NCI-H1417 (cell line): Measurements from ENCODE around the gene OLR1.

ENCODE experiments used
- DNase-seq, 3 experiments: peaks; one replicate each; lab custom pipeline; 2025; lab: John Stamatoyannopoulos, UW

OLR1 gene

DNA sequence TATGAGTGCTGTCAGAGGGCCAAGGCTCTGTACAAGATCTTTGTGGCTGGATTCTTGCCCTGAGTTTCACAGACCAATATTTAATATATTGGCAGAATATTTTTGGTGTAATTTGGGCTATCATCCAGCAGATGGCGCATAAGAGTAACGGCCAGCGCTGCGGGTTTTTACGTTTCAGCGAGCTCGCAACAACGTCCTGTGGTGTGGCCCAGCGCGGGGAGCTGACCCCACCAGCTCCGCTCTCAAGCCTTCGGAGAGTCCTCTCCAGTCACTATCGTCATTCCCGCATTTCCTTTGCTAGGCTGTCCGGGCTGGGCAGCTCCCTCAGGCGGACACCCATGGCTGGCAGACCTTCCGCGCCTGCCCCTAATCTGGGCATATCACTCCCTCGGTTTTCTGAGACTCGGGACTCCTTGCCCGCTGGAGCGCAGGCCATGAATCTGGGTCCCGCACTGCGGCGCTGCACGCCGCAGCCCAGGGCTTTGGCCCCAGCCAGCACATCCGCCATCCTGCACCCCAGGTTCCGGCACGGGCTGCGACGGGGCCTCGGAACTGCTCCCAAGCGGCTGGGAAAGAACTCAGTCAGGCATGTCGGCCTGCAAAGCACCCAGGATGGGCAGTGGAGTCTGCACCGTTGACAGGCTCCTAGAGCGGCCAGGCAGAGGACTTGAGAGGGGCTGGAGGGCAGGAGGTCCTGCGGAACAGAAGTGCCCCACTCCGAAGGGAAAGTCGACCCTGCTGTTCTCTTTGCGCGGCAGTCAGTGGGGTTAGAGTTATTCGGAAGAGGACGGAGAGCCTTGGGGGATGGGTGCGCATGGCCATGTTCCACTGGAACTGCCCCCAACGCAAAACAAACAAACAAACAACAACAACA is 18.4 kb downstream of the OLR1 start:
- DNase-seq: peak; percentile 56 to 86 (median 85)

DNA sequence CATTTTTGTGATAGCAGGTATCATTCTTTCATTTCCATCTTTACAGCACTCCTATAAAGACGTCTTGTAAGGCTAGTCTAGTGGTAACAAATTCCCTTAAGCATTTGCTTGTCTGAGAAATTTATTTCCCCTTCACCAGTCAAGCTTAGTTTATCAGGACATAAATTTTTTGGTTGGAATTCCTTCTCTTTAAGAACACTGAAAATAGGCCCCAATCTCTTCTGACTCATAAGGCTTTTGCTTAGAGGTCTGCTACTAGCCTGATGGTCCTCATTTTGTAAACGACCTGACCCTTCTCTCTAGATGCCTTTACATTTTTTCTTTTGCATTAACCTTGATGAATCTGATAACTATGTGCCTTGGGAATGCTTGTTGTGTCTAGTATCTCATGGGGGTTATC is 20.3 kb downstream of the OLR1 start:
- no peak for DNase-seq

DNA sequence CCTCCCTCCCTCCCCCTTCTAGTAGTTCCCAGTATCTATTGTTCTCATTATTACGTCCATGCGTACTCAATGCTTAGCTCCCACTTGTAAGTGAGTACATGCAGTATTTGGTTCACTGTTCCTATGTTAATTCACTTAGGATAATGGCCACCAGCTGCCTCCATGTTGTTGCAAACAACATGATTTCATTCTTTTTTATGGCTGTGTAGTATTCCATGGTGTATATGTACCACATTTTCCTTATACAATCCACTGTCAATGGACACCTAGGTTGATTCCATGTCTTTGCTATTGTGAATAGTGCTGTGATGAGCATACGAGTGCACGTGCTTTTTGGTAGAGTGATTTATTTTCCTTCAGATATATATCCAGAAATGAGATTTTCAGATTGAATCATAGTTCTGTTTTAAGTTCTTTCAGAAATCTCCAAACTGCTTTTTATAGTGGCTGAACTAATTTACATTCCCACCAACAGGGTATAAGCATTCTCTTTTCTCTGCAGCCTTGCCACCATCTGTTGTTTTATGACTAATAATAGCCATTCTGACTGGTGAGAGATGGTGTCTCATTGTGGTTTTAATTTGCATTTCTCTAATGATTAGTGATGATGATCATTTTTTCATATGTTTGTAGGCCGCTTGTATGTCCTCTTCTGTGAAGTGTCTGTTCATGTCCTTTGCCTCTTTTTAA is 24.1 kb downstream of the OLR1 start:
- no peak for DNase-seq

DNA sequence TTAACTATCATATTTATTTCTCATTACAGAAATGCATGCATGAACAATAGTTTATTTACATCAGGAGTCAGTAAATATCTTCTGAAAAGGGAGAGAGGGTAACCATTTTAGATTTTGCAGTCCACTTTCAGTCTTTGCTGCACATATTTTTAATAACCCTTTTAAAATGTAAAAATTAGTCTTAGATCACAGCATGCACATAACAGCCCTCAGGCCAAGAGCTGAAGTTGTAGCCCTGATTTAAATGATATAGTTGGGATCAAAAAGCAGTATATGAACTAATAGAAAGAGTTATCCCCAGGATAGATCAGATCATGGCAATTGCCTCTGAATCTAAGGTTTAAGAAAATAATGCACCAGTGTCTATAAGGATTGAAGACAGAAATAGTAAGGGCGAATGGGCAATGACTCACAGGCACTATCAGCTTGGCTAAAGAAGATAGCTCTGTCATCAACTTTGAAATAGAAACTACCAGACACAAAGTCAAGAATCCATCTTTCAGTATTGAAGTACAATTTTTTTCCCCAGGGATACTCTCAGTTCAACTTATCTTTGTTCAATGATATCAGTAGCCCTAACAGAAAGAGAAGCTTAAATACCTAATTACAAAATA is 28.8 kb downstream of the OLR1 start:
- no peak for DNase-seq

DNA sequence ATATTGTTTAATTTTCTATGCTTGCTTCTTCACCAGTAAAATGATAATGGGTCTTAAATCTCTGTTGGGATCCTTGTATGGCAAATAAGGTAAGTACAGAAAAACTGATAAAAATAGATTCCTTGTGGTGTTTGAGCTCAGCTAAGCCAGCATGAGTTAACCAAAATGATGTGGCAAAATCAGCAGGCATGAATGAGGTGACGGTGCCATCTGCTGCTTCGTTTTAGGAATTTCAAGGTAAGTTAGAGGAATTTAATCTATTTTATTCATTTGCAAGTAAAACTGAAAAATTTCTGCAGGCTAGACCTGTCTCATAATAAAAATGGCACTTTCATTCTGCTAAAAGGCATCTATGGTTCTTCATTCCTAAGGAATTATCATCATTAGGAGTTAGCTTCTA is 31.9 kb downstream of the OLR1 start:
- peak; percentile 25 to 81 (median 29) for DNase-seq

DNA sequence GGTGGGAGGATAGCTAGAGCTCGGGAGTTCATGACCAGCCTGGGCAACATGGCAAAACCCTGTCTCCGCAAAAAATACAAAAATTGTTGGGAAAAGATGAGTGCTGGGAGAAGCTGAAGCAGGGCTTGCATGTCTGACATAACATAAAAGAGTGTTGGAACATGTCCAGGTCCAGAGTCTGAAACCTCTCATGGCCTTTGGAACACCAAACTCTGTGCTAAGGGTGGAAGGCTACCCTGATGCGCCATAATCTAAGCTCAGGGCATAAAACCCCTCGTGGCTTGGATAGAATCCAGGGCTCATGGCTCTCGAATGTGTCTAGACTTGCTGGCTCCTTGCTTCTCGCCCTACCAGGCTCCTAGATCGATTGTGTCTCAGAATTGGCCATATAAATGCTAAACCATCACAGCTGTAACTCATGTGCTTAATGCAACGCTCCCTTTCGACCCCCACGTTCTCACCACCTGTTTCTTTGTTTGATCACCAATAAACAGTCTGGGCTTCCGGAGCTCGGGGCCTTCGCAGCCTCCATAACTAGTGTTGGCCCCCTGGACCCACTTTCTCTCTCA is 35.2 kb downstream of the OLR1 start:
- peak in 2 of 3 experiments; percentile 15 to 29 for DNase-seq

DNA sequence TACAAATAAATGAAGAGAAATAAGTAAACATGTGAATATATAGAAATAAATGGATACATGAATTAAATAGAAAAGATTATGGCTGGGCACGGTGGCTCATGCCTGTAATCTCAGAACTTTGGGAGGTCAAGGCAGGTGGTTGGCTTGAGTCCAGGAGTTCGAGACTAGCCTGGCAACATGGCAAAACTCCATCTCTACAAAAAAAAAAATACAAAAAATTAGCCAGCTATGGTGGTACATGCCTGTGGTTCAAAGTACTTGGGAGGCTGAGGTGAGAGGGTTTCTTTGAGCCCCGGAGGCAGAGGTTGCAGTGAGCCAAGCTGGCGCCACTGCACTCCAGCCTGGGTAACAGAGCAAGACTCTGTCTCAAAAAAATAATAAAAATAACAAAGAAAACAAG is 36.8 kb downstream of the OLR1 start:
- DNase-seq: no peak

DNA sequence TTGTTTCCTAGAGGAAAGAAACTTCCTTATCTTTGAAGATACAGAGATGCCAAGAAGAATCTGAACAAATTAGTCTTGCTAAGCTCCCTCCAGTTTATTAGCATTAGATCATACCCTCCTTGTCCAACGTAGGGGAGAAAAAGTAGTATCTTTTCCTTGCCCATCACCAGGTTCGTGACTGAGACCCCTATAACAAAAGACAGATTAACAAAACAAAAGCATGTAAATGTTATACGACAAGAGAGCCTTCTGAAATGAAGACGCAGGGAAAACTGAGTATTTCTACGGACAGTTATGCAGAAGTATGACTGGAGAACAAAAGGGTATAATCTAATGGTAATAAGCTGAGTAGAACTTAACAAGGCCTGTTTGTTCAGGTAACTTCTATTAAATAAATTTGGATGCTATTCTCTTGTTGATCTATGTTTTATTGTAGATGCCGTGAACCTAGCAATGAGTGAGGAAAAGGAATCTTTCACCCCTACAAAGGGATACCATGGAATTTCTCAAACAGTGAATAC is 39.0 kb downstream of the OLR1 start:
- DNase-seq: no peak

DNA sequence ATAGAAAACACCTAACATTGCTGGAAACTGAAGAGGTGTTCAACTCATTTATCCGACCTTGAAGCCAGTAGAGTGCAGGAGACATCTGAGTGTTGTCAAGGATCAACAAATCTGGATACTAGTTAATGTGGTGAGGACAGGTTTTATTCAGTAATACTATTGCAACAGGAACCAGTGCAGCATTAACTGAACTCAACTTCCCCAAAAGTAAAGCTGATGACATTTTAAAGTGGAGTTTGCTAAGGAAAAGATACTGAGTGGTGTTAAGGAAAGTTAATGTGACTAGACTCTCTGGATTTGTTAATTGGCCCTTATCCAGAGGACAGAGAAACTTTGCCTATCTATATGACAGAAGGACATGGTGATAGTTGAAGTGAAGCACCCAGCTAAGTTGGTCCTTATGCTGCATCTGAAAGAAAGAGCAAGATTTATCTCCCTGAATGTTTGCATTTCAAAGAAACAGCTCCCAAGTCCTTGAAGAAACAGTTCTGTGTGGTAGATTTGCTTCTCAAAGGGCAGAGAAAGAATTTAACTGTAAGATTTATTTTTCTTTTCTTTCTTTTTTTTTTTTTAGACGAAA is 40.7 kb downstream of the OLR1 start:
- no peak for DNase-seq

DNA sequence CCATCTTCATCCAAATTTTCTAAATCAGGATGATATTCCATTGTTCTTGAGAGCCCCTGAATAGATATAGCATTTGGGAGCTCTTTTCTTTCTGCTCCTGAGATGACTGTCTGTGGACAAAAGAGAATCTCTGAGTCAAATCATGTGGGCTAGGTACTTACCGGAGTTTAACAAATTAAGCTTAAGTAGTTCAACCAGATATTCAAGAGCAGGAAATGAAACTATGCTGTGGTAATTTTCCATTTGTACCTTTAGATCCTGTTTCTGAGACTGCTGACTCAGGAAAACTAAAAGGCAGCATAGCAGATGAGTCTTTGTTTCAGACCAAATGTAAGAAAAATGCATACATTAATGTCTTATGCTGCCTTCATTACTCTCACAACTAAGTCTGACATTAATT is 41.9 kb downstream of the OLR1 start, which contains the start of gene CLEC7A:
Gene CLEC7A, minus strand, starts transcription at position 158 of the 400 bp plus-strand sequence. Its CDS starts 117 bp downstream, at position 41.
- DNase-seq: peak in 1 of 3 experiments; percentile 8

DNA sequence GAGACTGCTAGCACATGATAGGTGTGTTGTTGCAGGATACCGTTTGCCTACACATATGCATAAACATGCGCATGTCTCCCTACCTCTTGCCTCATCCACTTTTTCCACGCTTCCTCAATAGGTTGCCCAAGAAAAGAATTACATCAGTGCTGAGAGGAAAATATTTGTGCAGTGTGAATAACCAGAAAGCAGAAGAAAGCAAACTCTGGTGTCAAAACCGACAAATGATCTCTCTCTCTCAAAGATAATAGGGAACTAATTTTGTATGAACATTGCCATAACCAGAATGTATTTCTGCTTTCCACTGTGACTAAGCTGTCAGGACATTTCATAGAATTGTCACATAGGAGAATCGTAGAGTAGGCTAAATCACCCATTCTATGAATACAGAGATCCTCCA is 43.2 kb downstream of the OLR1 start:
- DNase-seq: no peak

DNA sequence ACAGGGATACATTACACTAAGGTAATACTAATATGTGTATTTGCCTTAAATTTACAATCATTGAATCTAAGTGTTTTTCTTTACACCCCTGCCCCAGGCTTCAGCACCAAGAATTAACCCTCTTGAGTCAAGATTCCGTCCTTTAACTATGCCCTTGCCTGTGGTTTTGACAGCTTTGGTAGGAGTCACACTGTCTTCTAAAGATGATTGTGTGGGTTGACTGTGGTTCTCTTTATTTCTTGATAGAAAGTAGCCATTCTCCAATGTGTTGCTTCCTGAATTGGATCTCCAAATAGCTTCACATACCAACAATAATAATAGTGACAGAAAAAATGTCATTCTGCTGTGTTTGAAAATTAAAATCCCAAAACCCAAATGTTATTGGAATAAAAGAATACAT is 45.5 kb downstream of the OLR1 start:
- no peak for DNase-seq

DNA sequence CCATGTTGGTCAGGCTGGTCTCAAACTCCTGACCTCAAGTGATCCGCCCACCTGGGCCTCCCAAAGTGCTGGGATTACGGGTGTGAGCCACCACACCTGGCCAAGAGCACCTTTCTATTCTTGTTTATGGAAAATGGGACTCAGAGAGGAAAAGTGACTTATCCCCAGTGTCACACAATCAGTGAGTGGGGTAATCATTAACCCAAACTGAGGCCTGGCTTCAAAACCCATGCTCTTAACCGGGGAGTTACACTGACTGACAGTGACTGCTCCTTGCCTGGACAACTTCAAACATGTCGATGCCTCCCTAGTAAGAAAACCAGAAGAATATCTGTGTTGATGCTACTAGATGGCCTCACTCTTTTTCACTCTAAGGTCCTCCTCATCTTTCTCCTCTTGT is 49.2 kb downstream of the OLR1 start:
- DNase-seq: no peak

DNA sequence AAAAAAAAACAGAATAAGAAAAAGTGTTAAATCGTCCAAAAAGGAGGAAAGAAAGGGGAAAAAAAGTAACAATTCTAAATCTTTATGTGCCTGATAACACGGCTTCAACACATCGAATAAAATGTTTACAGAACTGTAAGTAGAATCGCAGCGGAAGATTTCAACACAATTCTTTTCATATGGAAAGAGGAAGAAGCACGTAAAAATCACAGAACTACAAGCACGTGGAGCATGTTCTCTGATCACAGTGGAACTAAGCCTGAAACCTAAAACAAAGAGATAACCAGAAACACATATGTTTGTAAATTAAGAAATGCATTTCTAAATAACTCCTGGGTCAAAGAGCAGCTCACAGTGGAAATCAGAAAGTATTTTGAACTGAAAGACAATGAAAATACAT is 50.7 kb downstream of the OLR1 start:
- DNase-seq: no peak

DNA sequence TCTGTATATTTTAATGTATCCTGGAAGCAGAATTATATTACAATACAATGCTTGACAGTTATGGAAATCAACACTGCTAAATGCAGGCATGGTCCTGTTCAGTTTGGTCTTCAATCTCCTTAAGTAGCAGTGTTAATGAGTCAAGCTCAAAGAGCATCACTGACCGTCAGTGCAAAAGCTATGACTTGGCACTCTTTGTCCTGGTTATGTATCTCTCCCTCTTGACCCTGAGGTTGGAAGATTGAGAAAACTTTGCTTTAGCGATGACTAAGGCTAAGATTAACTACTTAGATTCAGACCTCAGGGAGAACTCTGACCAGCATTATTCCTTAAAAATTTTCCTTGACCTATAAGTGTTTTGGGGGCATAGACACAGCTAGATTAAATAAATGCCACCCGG is 52.9 kb downstream of the OLR1 start:
- DNase-seq: no peak

DNA sequence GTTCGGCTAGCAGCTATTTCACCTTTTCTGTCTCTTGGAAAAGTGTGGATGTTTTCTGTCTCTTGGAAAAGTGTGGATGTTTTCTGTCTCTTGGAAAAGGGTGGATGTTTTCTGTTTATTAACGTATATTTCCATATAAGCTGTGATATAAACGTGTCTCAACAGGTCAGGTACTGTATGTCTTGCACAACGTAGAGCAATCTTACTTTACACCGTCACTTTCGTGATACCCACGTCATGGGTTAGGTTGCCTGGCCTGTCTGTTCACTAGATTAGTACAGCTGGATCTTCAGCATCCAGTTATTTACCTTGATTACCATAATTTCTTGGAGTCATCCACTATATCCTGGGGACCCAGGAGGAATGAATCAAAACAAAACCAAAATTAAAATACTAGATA is 56.0 kb downstream of the OLR1 start:
- no peak for DNase-seq

DNA sequence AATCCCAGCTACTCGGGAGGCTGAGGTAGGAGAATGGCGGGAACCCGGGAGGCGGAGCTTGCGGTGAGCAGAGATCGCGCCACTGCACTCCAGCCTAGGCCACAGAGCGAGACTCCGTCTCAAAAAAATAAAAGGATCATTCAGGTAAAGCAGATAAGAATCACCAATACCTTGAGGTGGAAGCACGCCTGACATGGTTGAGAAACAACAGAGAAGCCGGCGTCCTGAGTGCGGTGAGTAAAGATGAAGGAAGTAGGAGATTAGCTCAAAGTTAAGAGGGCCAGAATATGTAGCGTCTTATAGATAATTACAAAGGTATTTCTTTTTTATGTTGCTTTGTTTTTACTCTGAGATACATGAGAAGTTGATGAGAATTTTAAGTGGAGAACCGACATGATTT is 56.6 kb downstream of the OLR1 start:
- no peak for DNase-seq

DNA sequence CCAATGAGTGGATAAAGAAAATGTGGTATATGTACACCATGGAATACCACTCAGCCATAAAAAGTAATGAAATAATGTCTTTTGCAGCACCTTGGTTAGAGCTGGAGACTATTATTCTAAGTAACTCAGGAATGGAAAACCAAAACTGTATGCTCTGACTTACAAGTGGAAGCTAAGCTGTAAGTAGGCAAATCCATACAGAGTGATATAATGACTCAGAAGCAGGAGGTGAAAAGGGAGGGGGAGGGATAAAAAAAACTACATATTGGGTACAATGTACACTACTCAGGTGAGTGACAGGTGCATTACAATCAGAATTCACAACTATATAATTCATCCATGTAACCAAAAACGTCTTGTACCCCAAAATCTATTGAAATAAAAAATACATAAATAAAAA is 58.0 kb downstream of the OLR1 start:
- no peak for DNase-seq

DNA sequence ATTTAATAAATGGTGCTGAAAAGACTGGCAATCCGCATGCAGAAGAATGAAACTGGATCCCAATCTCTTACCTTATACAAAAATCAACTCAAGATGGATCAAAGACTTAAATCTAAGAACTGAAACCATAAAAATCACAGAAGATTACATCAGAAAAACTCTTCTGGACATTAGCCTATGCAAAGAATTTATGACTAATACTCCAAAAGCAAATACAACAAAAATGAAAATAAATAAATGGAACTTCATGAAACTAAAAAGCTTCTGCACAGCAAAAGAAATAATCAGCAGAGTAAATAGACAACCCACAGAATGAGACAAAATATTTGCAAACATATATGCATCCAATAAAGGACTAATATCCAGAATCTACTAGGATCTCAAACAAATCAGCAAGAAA is 58.9 kb downstream of the OLR1 start:
- DNase-seq: no peak

DNA sequence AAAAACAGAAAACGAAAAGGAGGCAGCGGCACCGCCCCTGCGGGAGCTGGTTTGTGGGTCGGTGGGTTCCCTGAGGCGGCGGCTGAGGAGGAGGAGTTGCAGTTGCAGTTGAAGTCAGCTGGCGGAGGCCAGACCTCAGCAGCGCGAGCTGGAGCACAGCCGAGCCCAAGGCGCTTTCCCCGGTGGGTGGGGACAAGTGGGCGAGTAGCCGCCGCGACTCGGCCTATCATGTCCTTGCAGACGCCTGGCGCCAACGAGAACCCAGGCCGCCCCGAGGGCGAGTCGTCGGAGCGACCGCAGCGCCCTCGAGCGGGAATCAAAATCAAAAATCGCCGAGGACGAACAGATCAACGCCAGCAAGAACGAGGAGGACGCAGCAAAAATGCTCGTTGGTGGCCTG is 60.5 kb downstream of the OLR1 start:
- DNase-seq: no peak

DNA sequence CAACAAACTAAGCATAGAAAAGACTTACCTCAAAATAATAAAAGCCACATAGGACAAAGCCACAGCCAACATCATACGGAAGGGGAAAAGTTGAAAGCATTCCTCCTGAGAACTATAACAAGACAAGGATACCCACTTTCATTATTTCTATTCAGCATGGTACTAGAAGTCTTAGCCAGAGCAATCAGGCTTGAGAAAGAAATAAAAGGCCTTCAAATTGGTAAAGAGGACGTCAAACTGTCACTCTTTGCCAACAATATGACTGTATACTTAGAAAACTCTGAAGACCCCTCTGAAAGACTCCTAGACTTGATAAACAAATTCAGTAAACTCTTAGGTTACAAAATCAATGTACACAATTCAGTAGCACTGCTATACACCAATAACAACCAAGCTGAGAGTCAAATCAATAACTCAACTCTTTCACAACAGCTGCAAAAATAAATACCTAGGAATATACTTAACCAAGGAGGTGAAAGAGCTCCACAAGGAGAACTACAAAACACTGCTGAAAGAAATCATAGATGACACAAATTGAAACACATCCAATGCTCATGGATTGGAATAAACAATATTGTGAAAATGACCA is 61.6 kb downstream of the OLR1 start:
- DNase-seq: no peak
